ENCODE results near the gene DOCK9. TPM values are rescaled to one million over a fixed set of nuclear protein-coding genes. Genes with fewer than 3 reads are reported as not detected.

The DOCK9 gene
- total RNA-seq, 1 experiment from 2014 or later, result 6.7 TPM

DNA sequence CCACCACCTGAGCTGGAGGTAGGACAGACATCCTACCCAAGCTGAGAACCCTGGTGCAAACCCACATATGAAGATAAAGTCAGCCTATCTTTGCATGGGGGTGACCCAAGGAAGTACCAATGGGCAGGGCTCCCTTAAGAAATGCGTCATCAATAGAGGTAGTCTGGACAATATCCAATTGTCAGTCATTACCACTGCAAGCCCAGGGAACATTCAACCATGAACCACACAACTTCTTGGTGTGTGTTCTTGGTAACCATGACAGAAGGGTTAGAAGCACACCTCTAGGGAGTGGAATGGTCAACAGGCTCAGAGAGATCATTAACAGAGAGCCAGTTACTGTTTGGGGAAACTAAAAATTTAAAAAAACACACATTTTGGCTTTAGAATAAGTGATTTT lies 34.7 kb upstream of the DOCK9 start:
- Histone ChIP-seq H3K9me3 (ENCODE audit: low read length) (no peaks in the 10 kb centered on the region), H4K20me1 (ENCODE audit: insufficient read depth, low read depth, low read length) (no peaks in the 10 kb centered on the region; the same call in 1 of the 2 replicates)

DNA sequence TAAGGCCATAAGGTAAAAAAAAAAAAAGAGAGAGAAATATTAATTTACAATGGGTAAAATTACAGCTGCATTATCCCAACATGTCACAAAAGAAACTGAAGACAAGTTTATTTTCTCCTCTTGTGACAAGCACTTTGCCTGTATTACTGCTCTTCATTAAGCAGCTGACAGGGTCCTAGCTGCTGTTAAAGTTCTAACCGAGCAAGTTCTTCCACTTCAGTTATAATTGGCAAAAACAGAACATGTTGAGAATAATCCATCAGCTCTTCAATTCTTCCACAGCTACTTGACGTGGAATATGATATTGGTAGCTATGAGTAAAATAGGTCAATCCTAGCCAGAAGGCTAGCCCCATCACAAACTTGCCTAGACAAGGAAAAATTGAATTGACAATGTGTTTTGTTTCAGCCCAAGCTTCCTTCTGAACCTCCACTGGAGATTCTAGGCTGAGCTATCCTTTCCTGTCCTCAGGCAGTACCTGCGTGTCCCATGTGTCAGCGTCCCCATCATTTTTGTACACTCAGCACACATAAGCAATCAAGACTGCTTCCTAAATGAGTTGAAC lies 32.2 kb upstream of the DOCK9 start:
- no peak overlapping the region for H3K27ac ChIP-seq (ENCODE audit: low read length)
- H3K27me3 ChIP-seq (ENCODE audit: low read length), result no peaks in the 10 kb centered on the region; the same call in 1 of the 2 replicates
- DNase-seq, result no peak
- H3K9me2 ChIP-seq (replicated peaks; ENCODE audit: insufficient read depth, low read length), result no peaks in the 10 kb centered on the region
- no peaks in the 10 kb centered on the region for H3K9me3 ChIP-seq (ENCODE audit: low read length)
- no peak overlapping the region for H3K9ac ChIP-seq (ENCODE audit: low read length)
- H3K79me2 ChIP-seq (ENCODE audit: low read length), result no peaks in the 10 kb centered on the region
- H4K20me1 ChIP-seq (ENCODE audit: insufficient read depth, low read depth, low read length), result no peaks in the 10 kb centered on the region
- no peaks in the 10 kb centered on the region for H3K36me3 ChIP-seq (ENCODE audit: insufficient read depth, low read length)
- H2AFZ ChIP-seq (ENCODE audit: low read length), result no peak overlapping the region
- no peak overlapping the region for H3K4me2 ChIP-seq (ENCODE audit: low read depth, low read length, poor library complexity, severe bottlenecking)
- no peaks in the 10 kb centered on the region for H3K4me1 ChIP-seq (ENCODE audit: low read length)
- no peak overlapping the region for H3K4me3 ChIP-seq (ENCODE audit: low read length)

More for the DNA sequence above, 34.7 kb upstream of the DOCK9 start:
- DNase-seq, result no peak
- no peaks in the 10 kb centered on the region for H3K79me2 ChIP-seq (ENCODE audit: low read length)
- H3K36me3 ChIP-seq (ENCODE audit: insufficient read depth, low read length), result no peaks in the 10 kb centered on the region
- H3K9ac ChIP-seq (ENCODE audit: low read length), result no peak overlapping the region
- H2AFZ ChIP-seq (ENCODE audit: low read length), result no peak overlapping the region
- H3K27ac ChIP-seq (ENCODE audit: low read length), result no peak overlapping the region
- no peak overlapping the region for H3K4me3 ChIP-seq (ENCODE audit: low read length)
- H3K9me2 ChIP-seq (replicated peaks; ENCODE audit: insufficient read depth, low read length), result no peaks in the 10 kb centered on the region
- no peaks in the 10 kb centered on the region for H3K27me3 ChIP-seq (ENCODE audit: low read length)
- H3K4me1 ChIP-seq (ENCODE audit: low read length), result peaks cover 6% of the 10 kb centered on the region
- no peak overlapping the region for H3K4me2 ChIP-seq (ENCODE audit: low read depth, low read length, poor library complexity, severe bottlenecking)

DNA sequence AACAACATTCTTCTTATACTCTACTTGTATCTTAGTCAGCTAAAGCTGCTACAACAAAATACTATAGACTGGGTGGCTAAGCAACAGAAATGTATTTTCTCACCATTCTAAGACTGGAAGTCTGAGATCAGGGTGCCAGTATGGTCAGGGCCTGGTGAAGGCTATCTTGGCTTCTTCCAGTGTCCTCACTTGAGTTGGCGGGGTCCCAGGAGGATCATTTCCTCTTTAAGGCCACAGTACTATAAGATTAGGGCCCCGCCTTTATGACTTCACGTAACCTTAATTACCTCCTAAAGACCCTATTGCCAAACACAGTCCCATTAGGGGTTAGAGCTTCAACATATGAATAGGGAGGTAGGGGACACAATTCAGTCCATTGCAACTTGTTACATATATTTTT lies 30.7 kb upstream of the DOCK9 start:
- H3K4me2 ChIP-seq (ENCODE audit: low read depth, low read length, poor library complexity, severe bottlenecking), result no peak overlapping the region
- H3K4me1 ChIP-seq (ENCODE audit: low read length), result no peaks in the 10 kb centered on the region
- no peak overlapping the region for H3K9ac ChIP-seq (ENCODE audit: low read length)

DNA sequence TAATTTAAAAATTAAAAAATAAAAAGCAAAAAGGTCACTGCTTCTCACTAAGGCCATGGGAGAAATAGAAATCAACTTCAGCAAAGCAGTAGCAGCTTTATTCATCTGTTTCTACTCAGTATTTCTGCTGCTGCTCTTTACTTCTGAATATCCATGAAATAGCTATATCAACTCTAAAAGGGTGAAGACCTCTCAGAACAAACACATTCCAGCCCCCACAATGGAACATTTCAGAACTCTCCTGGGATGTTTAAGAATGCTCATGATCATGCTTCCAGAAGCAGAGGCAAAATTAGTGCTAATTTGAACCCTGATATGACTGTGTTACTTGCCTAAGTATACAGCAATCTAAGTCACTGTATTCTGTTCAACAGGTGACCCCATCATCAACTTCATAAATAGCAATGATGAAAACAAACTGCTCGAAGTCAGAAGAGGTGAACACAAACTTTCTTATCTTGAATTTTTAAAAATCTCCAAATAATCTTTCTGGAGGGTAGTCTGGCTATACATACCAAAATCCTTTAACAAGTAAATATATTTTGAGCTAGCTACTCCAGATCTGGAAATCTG lies 29.6 kb upstream of the DOCK9 start:
- no peaks in the 10 kb centered on the region for H3K9me3 ChIP-seq (ENCODE audit: low read length)
- H2AFZ ChIP-seq (ENCODE audit: low read length), result no peak overlapping the region
- DNase-seq, result no peak
- H3K4me1 ChIP-seq (ENCODE audit: low read length), result no peaks in the 10 kb centered on the region
- no peaks in the 10 kb centered on the region; the same call in 1 of the 2 replicates for H3K27me3 ChIP-seq (ENCODE audit: low read length)
- no peaks in the 10 kb centered on the region for H3K79me2 ChIP-seq (ENCODE audit: low read length)
- no peaks in the 10 kb centered on the region for H3K36me3 ChIP-seq (ENCODE audit: insufficient read depth, low read length)
- no peaks in the 10 kb centered on the region for H3K9me2 ChIP-seq (replicated peaks; ENCODE audit: insufficient read depth, low read length)
- no peaks in the 10 kb centered on the region for H4K20me1 ChIP-seq (ENCODE audit: insufficient read depth, low read depth, low read length)
- H3K9ac ChIP-seq (ENCODE audit: low read length), result no peak overlapping the region
- H3K27ac ChIP-seq (ENCODE audit: low read length), result no peak overlapping the region
- H3K4me3 ChIP-seq (ENCODE audit: low read length), result no peak overlapping the region
- H3K4me2 ChIP-seq (ENCODE audit: low read depth, low read length, poor library complexity, severe bottlenecking), result no peak overlapping the region

More for the DNA sequence above, 30.7 kb upstream of the DOCK9 start:
- Histone ChIP-seq H3K79me2 (ENCODE audit: low read length) (no peaks in the 10 kb centered on the region), H3K9me3 (ENCODE audit: low read length) (no peaks in the 10 kb centered on the region), H2AFZ (ENCODE audit: low read length) (no peak overlapping the region), H3K27me3 (ENCODE audit: low read length) (no peaks in the 10 kb centered on the region; the same call in 1 of the 2 replicates), H4K20me1 (ENCODE audit: insufficient read depth, low read depth, low read length) (no peaks in the 10 kb centered on the region), H3K36me3 (ENCODE audit: insufficient read depth, low read length) (no peaks in the 10 kb centered on the region), H3K4me3 (ENCODE audit: low read length) (no peak overlapping the region), H3K9me2 (replicated peaks; ENCODE audit: insufficient read depth, low read length) (no peaks in the 10 kb centered on the region), H3K27ac (ENCODE audit: low read length) (no peak overlapping the region)
- DNase-seq, result no peak

DNA sequence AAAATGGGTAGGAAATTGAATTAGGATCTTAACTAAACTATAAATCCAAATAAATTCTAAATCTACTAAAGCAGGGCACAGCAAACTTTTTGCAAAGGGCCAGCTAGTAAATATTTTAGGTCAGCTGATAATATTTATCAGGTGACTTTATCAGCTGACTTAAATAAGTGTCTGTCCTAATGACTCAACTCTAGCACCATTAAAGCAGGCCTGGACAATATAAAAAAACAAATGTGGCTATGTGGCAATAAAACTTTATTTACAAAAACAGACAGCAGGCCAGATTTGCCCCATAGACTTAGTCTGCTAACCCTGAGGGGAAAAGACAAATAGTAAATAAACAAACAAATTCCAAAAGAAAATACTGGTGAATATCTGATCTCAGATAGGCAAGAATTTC lies 27.7 kb upstream of the DOCK9 start:
- Histone ChIP-seq H3K27me3 (ENCODE audit: low read length) (no peaks in the 10 kb centered on the region; the same call in 1 of the 2 replicates), H4K20me1 (ENCODE audit: insufficient read depth, low read depth, low read length) (no peaks in the 10 kb centered on the region), H3K9me2 (replicated peaks; ENCODE audit: insufficient read depth, low read length) (no peaks in the 10 kb centered on the region), H2AFZ (ENCODE audit: low read length) (no peak overlapping the region), H3K4me2 (ENCODE audit: low read depth, low read length, poor library complexity, severe bottlenecking) (no peak overlapping the region), H3K9ac (ENCODE audit: low read length) (no peak overlapping the region), H3K4me1 (ENCODE audit: low read length) (peaks cover 6% of the 10 kb centered on the region), H3K36me3 (ENCODE audit: insufficient read depth, low read length) (no peaks in the 10 kb centered on the region), H3K27ac (ENCODE audit: low read length) (no peak overlapping the region), H3K79me2 (ENCODE audit: low read length) (no peaks in the 10 kb centered on the region), H3K4me3 (ENCODE audit: low read length) (no peak overlapping the region), H3K9me3 (ENCODE audit: low read length) (no peaks in the 10 kb centered on the region)
- DNase-seq, result no peak

DNA sequence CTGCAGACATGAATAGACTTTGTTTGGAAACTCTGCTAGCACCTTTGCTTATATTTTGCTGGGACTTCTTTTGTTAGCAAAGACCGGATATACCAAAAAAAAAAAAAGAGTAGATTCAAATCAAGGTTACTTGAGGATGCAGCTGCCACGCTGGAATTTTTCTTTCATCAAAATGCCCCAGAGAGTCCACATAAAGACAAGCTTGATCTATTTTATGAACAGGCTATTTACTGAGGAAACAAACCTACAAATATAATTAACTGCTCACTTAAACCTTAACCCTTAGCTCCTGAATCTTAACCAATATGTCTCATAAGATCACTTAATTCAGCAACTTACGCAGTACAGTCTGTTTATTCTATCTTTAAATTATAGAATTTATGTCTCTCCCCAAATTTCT lies 27.1 kb upstream of the DOCK9 start:
- Histone ChIP-seq H3K9me3 (ENCODE audit: low read length) (no peaks in the 10 kb centered on the region), H3K4me3 (ENCODE audit: low read length) (no peak overlapping the region), H3K79me2 (ENCODE audit: low read length) (no peaks in the 10 kb centered on the region), H3K27ac (ENCODE audit: low read length) (no peak overlapping the region), H3K36me3 (ENCODE audit: insufficient read depth, low read length) (no peaks in the 10 kb centered on the region), H4K20me1 (ENCODE audit: insufficient read depth, low read depth, low read length) (no peaks in the 10 kb centered on the region), H3K4me1 (ENCODE audit: low read length) (peaks cover 11% of the 10 kb centered on the region), H3K27me3 (ENCODE audit: low read length) (no peaks in the 10 kb centered on the region; the same call in 1 of the 2 replicates), H3K4me2 (ENCODE audit: low read depth, low read length, poor library complexity, severe bottlenecking) (no peak overlapping the region), H2AFZ (ENCODE audit: low read length) (no peak overlapping the region), H3K9ac (ENCODE audit: low read length) (no peak overlapping the region), H3K9me2 (replicated peaks; ENCODE audit: insufficient read depth, low read length) (no peaks in the 10 kb centered on the region)
- no peak for DNase-seq

DNA sequence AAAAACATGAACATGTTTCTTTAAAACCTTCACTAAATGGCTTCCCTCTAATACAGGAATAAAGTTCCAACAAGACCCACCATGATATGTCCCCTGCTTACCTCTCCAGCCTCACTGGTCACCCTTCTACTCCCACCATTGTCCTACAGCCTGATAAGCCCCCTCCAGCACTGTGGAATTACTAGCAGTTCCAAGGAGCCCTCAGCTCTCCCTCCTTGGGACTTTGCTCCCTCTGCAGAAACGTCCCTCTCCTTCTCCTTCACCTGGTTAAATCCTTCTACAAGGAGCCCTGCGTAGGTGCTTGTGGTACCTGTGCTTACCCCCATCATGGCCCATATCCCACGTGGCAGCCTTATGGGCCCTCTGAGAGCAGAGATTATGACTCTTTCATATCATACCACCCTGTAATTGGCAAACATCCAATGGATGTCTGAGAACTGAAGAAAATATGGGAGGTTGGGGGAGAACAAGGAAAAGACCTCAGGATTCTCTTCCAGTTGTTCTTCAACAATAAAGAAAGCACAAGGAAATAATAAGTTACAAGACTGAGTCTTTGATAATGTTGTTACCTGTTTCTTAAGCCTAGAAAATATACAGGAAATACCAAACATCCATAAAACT lies 26.1 kb upstream of the DOCK9 start:
- Histone ChIP-seq H3K9me2 (replicated peaks; ENCODE audit: insufficient read depth, low read length) (no peaks in the 10 kb centered on the region), H4K20me1 (ENCODE audit: insufficient read depth, low read depth, low read length) (no peaks in the 10 kb centered on the region), H3K4me1 (ENCODE audit: low read length) (peaks cover 11% of the 10 kb centered on the region), H3K27me3 (ENCODE audit: low read length) (no peaks in the 10 kb centered on the region; the same call in 1 of the 2 replicates), H3K4me2 (ENCODE audit: low read depth, low read length, poor library complexity, severe bottlenecking) (no peak overlapping the region), H3K9ac (ENCODE audit: low read length) (no peak overlapping the region), H3K79me2 (ENCODE audit: low read length) (no peaks in the 10 kb centered on the region), H3K4me3 (ENCODE audit: low read length) (no peak overlapping the region), H3K27ac (ENCODE audit: low read length) (no peak overlapping the region), H3K36me3 (ENCODE audit: insufficient read depth, low read length) (no peaks in the 10 kb centered on the region), H3K9me3 (ENCODE audit: low read length) (no peaks in the 10 kb centered on the region), H2AFZ (ENCODE audit: low read length) (no peak overlapping the region)
- no peak for DNase-seq

DNA sequence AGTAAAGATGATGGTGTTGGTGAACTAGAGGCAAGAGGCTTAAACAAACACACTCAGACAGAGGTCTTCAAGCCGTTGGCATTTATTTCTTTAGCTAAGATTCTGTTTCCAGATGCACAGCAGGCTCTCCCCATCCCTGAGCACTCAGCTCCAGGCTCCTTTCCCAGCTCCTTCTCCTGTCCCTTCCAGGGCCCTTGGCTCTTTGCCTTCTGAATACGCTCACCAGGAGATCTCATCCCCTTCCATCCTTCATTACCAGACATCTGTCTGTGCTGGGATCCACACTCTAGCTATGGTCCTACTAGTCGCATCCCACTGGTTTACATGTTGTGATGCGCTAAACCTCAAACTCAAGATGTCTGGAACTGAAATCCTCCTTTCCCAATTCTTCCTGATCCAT lies 25.3 kb upstream of the DOCK9 start:
- H3K79me2 ChIP-seq (ENCODE audit: low read length), result no peaks in the 10 kb centered on the region
- no peaks in the 10 kb centered on the region for H3K9me3 ChIP-seq (ENCODE audit: low read length)
- no peak overlapping the region for H2AFZ ChIP-seq (ENCODE audit: low read length)
- H3K4me2 ChIP-seq (ENCODE audit: low read depth, low read length, poor library complexity, severe bottlenecking), result no peak overlapping the region
- H4K20me1 ChIP-seq (ENCODE audit: insufficient read depth, low read depth, low read length), result no peaks in the 10 kb centered on the region
- peaks cover 11% of the 10 kb centered on the region for H3K4me1 ChIP-seq (ENCODE audit: low read length)
- no peak overlapping the region for H3K27ac ChIP-seq (ENCODE audit: low read length)
- no peaks in the 10 kb centered on the region; the same call in 1 of the 2 replicates for H3K27me3 ChIP-seq (ENCODE audit: low read length)
- no peak for DNase-seq
- H3K9ac ChIP-seq (ENCODE audit: low read length), result no peak overlapping the region
- no peaks in the 10 kb centered on the region for H3K9me2 ChIP-seq (replicated peaks; ENCODE audit: insufficient read depth, low read length)
- H3K36me3 ChIP-seq (ENCODE audit: insufficient read depth, low read length), result no peaks in the 10 kb centered on the region
- H3K4me3 ChIP-seq (ENCODE audit: low read length), result no peak overlapping the region

Measured in Karpas-422 (cell line).